Measurements from ENCODE around the gene OR12D3.
"Not testable (repeated sequence)": the region's sequence is repeated elsewhere in the genome, so short reads cannot be mapped to it uniquely, and the experiment has no call there.

The OR12D3 gene, protein sequence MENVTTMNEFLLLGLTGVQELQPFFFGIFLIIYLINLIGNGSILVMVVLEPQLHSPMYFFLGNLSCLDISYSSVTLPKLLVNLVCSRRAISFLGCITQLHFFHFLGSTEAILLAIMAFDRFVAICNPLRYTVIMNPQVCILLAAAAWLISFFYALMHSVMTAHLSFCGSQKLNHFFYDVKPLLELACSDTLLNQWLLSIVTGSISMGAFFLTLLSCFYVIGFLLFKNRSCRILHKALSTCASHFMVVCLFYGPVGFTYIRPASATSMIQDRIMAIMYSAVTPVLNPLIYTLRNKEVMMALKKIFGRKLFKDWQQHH

DNA sequence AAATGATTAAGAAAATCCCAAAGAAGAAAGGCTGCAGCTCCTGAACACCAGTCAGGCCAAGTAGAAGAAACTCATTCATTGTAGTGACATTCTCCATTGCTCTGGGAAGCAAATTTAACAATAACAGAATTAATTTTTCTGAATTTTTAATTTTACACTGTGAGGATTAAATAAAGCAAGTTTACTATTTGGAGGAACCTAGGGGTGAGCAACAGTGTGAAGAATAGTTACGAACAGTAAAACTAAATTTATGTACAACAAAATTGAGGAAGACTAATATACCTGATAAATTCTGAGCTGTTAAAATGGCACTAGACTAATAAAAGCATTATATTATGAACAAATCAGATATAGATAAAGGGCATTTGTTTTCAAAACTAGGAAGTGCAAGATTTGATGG, at the start of gene OR12D3:
OR12D3 (minus strand) TSS at position 101 of the 400 bp plus-strand sequence; CDS start at position 97, 4 bp downstream.
- DNase-seq (ENCODE audit: low read depth in 2 of 2) = no peak

DNA sequence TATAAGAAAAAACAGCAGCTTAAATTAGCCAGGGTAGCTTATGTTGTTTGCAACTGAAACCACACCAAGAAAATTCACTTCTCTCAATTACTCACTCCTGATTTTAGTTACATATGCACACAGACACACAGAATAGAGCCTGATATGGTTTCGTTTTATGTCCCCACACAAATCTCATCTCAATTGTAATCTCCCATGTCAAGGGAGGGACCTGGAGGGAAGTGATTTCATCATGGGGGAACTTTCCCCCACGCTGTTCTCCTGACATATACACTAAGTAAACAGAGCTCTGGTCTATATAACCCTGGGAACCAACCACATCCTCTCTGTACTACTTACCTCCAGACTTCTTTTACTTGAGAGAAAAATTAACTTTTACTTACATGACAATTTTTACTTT, 49.5 kb upstream of the OR12D3 start:
- DNase-seq (ENCODE audit: low read depth in 2 of 2) = no peak

DNA sequence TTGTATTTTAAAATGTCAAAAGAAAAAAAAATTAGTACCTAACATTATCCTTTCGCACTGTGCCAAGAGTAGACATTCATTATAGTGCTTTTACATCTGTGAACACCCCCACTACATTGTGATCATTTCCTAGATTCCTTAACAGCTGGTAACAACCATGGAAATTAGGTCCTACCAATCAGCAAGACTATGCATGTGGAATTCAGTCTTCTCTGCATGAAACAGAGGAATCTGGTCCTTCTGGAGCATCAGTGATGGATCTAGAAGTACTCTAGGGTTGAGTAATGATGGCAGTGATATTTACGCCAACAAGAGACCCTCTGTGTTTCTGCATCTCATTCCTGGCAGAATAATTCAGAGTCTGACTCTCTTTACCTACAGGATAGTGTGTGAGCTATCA, 49.1 kb upstream of the OR12D3 start:
- DNase-seq (ENCODE audit: low read depth in 2 of 2) = no peak

DNA sequence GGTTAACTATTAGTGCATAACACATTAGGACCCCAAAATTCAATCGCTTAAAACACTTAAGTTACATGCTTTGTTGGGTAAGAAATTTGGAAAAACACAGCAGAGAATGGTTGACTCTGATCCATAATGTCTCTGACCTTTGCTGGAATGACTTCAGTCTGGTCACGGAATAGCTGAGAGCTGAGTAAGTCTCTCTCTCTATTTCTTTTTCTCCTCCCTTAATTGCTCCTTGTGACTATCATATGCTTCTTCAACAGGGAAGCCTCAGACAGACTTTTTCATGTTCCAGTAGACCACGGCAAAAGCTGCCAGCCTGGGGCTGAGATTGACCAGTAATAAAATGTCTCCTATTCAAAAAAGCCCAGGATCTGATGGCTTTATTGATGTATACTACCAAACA, 44.4 kb upstream of the OR12D3 start:
- no peak for DNase-seq (ENCODE audit: low read depth in 2 of 2)

DNA sequence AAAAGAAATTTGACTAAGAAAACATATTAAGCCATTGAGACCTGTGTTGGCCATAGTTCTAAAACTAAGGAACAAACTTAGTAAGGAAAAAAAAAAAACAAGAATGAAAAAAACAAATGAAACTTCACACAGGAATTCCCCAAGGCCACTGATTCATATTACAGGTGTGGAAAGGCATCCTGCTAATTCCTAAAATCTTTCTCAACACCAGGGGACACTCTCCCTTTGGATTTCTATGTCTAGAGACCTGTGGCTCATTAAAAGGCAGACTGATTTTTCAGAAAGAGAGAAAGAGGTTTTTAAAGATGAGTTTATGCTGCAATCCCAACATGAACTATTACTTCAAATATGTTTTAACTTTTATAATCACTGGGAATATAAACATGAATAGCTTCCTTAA, 39.5 kb upstream of the OR12D3 start, which contains the start of gene OR12D1:
OR12D1 (plus strand) TSS at position 341 of the 400 bp plus-strand sequence.
- DNase-seq (ENCODE audit: low read depth in 2 of 2) = no peak

DNA sequence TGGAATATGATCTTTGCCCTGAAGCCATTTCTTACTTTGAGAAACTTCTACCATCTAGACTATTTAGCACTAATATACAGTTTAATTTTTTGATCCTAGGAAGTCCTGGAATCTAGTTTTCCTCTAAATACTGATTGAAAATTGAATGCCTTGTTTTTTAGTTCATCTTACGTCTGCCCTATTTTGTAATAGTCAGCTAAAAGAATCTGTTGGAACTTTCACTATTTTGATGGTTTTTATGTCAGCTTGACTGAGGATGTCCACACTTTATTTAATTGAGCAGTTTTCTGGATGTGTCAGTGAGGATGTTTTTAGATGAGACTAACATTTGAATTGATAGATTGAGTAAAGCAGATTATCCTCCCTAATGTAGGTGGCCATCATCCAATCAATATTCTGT, 28.7 kb upstream of the OR12D3 start:
- DNase-seq (ENCODE audit: low read depth in 2 of 2) = no peak

DNA sequence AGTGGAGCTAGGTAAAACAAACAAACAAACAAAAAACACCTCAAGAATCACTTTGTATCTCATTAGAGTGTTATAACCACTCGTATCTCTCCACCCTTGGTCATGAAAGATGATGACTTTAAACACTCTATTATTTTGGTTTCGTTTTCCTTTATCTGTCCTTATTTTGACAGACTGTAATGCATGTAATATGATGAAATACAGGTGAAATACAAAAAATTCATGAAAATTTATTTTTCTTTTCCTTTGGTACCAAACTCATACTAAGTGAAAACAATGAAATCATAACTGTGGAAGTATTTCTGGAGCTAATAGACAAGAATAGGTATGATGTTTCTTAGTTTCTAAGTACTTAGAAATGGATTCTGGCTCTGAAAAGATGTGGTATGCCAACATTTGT, 24.4 kb upstream of the OR12D3 start:
- DNase-seq (ENCODE audit: low read depth in 2 of 2) = no peak

DNA sequence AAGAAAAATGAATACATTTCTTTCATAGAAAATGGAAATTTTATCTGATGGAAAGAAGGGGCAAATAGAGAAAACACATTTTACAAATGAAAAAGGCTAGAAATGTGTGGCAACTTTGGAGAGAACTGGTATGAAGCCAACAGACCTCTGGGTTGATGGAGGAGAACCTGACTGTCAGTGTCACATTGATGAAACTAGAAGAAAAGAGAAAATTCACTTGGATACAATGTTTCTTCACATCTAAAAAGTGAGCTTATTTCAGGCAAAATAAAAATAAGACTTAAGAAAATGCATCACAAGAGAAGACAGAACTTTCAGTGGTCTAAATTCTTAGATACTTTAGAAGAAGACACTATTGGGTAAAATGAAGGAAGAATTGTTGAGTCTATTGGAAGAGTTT, 20.2 kb upstream of the OR12D3 start, which contains the start of gene OR12D2:
OR12D2 (plus strand) TSS at position 301 of the 400 bp plus-strand sequence. CDS start 1,069 bp downstream, outside the sequence.
- no peak for DNase-seq (ENCODE audit: low read depth in 2 of 2)

DNA sequence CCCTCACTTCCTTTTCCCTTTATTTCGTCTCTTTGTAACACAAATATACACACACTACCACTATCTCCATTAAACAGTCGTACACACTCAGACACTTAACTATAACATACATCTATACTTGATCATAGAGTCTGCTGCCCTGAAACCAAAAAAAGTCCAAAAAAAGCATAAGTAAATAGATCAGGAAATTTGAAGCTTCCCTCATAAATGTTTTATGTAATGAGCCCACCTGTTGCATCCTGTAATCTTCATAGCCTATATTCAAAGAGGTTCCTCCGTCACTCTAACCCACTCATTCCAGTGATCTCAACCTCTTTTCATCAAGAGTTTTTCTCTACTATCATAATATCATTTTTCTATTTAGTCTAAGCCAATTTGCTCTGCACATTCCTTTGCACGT, 13.4 kb upstream of the OR12D3 start:
- no peak for DNase-seq (ENCODE audit: low read depth in 2 of 2)

DNA sequence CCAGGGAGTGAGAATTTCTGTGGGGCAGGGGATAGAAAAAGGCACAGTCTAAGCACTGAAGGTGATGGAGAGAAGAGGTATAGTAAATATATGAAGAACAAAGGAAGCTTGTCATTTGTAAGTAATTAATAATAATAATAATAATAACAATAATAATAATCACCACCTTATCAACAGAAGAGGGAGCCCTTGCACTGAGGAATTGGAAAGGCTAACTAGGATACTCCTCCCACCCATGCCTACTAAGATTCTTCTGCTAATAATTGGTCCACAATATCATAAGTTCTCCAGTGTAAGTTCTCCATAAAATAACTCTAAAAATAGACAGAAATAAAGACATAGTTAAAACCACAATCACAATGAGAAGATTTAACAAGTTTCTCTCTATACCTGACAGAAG, 912 bp upstream of the OR12D3 start:
- no peak for DNase-seq (ENCODE audit: low read depth in 2 of 2)

DNA sequence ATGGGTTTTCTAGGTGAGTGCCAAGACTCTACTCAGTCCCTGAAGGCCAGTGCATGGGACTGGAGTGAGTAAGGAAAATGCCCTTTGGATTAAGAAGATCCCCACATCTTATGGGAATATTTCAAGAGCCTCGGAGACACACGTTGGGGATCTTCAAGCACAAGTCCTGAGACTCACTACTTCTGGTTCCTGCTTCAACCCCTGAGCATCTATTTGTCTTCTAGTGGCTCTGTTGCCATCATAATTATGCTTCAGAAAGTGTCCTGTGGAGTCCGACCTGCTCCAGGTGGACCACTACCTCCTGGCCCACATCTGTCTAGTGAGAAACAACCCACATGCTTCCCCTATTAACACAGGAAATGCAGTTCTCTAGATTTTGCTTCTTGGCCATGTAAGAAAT, 6.3 kb downstream of the OR12D3 start, which contains the start of gene OR5V1:
OR5V1 (minus strand) TSS at position 101 of the 400 bp plus-strand sequence. CDS start 12,670 bp downstream, outside the sequence.
- DNase-seq (ENCODE audit: low read depth in 2 of 2) = no peak

DNA sequence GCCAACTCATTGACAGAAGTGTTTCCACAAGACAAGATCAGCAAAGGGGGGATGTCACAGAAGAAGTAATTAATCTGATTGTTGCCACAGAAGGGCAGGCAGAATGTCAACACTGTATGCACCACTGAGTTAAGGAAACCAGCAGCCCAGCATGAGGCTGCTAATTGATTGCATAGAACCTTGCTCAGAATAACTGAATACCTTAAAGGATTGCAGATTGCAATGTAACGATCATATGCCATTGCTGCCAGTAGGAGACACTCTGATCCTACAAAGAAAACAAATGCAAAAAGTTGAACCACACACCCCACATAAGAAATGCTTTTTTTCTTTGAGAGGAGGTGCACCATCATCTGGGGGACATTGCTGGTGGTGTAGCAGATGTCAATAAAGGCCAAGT, 19.5 kb downstream of the OR12D3 start:
- DNase-seq (ENCODE audit: low read depth in 2 of 2) = no peak

DNA sequence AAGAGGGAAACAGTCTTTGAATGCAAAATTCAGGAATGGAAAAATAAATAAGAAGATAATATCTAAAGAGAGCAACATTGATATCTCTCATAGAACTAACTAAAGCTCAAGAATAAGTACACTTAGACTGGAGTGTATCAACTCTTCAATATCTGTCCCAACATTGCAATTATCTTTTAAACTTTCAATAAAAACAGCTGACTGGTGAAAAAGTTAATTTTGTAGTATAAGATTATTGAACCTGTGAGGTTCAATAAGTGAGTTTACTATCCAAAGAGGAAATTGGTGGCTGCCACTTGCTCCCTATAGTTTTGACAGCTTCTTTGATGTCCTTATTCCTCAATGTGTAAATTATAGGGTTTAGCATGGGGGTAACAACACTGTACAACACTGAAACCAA, 20.1 kb downstream of the OR12D3 start:
- no peak for DNase-seq (ENCODE audit: low read depth in 2 of 2)

DNA sequence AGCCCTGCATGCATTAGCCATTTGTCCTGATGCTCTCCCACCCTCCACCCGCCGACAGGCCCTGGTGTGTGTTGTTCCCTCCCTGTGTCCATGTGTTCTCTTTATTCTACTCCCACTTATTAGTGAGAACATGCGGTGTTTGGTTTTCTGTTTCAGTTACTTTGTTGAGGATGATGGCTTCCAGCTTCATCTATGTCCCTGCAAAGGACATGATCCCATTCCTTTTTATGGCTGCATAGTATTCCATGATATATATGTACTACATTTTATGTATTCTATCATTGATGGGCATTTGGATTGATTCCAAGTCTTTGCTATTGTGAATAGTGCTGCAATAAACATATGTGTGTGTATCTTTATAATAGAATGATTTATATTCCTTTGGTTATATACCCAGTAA, 25.7 kb downstream of the OR12D3 start:
- not testable (repeated sequence) for DNase-seq (ENCODE audit: low read depth in 2 of 2)

DNA sequence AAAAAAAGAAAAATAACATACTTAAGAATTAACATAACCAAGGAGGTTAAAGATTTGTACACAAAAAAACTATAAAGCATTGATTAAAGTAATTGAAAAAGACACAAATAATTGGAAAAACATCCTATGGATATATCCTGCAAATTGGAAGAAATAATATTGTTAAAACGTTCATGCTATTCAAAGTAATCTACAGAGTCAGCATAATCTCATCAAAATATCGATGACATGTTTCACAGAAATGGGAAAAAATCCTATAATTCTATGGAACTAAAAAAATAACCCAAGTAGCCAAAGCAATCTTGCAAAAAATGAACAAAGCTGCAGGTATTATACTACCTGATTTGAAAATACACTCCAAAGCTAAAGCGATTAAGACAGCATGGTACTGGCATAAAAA, 29.7 kb downstream of the OR12D3 start:
- DNase-seq (ENCODE audit: low read depth in 2 of 2) = no peak

DNA sequence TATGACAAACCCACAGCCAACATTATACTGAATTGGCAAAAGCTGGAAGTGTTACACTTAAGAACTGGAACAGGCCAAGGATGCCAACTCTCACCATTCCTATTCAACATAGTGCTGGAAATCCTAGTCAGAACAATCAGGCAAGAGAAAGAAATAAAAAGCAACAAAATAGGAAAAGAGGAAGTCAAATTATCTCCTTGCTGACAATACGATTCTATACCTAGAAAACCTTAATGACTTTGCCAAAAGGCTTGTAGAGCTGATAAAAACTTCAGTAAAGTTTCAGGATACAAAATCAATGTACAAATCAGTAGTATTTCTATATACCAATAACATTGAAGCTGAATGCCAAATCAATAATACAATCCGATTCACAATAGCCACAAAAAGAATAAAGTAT, 38.8 kb downstream of the OR12D3 start:
- no peak for DNase-seq (ENCODE audit: low read depth in 2 of 2)

DNA sequence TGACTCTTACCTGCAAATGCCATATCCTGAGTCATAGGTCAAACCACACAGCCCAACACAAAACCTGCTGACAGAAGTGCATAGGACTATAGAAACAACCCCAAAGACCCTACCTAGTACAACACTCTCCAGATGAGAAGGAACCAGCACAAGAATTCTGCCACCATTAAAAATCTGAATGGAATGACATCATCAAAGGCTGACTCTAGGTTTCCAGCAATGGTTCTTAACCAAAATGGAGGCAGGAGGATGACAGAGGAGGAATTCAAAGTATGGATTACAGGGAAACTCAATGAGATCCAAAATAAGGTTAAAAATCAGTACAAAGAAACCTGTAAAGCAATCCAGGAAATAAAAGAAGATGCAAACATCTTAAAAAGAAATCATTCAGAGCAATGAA, 42.4 kb downstream of the OR12D3 start:
- no peak for DNase-seq (ENCODE audit: low read depth in 2 of 2)

DNA sequence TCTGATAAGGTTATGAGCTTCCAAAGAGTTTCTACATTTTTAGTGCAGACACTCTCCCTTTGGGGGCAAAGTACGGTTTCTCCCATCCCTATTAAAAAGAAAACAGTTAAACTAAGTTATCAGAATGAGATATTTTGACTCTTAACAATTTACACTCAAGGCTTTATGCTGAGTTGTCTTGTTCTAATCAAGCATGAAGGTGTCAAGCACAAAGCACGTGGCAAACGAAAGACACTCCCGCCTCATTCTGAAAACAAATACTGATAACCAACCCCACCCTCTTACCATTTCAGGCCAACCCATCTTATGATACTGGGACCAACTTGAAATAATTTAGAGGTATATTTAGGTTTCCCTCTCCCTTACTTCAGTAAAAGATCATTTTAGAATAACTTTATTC, 49.3 kb downstream of the OR12D3 start:
- no peak for DNase-seq (ENCODE audit: low read depth in 2 of 2)
